ENCODE data around the gene FUT2. TPM values are rescaled to one million over a fixed set of nuclear protein-coding genes. Genes with fewer than 3 reads are reported as not detected.

The FUT2 gene
- total RNA-seq (ENCODE audit: unreplicated experiment): 1.5 TPM
- long read RNA-seq, partial matches to known transcripts: 0 of 2 reads
- long read RNA-seq, other reads (novel, unspliced or antisense): 0 of 2 reads

DNA sequence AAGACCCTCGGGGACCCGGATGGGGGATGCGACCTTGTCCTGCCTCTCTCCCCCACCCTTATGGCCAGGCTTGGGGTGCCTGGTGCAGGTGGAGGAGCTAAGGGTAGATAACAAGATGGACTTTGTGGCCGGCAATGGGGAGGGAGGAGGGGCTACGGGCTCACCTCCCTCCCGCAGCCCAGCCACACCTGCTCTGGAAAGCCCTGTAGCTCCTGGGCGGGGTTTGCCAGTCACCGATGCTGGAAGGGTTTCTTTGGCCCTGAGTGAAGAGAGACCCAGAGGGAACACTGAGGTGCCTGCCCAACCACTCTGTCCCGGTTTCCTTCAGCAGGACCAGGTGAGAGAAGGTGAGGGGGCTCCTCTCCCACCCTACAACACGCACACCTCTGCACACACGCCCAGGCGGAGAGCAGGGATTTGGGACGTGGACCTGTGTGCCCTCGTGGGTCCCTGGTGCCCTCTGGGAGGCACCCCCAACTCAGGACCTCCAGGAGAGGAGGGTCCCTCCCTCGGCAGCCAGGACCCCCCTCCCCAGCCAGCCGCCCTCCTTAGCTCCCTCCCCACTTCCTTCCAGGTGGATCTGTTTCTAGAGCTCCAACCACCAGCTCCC, at the start of gene FUT2:
Gene FUT2, plus strand, starts transcription at position 229 of the 610 bp plus-strand sequence. CDS start 6,986 bp downstream, outside the sequence.
- no peak for DNase-seq (ENCODE audit: low spot score)
- peaks cover 13% of the 10 kb centered on the region for H3K4me1 Mint-ChIP-seq (ENCODE audit: unreplicated experiment)
- peaks cover 8% of the 10 kb centered on the region for H3K27me3 Mint-ChIP-seq (ENCODE audit: unreplicated experiment)
- no peaks in the 10 kb centered on the region for H3K9me3 Mint-ChIP-seq (ENCODE audit: unreplicated experiment)
- H3K4me3 Mint-ChIP-seq (ENCODE audit: unreplicated experiment): peak within 1 kb of the TSS; percentile 89
- H3K36me3 Mint-ChIP-seq (ENCODE audit: low read depth, unreplicated experiment): peaks cover 4% of the 10 kb centered on the region
- peak within 1 kb of the TSS; percentile 77 for H3K27ac Mint-ChIP-seq (ENCODE audit: unreplicated experiment)
- TF ChIP-seq, protein P1, sequence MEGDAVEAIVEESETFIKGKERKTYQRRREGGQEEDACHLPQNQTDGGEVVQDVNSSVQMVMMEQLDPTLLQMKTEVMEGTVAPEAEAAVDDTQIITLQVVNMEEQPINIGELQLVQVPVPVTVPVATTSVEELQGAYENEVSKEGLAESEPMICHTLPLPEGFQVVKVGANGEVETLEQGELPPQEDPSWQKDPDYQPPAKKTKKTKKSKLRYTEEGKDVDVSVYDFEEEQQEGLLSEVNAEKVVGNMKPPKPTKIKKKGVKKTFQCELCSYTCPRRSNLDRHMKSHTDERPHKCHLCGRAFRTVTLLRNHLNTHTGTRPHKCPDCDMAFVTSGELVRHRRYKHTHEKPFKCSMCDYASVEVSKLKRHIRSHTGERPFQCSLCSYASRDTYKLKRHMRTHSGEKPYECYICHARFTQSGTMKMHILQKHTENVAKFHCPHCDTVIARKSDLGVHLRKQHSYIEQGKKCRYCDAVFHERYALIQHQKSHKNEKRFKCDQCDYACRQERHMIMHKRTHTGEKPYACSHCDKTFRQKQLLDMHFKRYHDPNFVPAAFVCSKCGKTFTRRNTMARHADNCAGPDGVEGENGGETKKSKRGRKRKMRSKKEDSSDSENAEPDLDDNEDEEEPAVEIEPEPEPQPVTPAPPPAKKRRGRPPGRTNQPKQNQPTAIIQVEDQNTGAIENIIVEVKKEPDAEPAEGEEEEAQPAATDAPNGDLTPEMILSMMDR (IDR thresholded peaks at IDR 0.05; ENCODE audit: unreplicated experiment): no peak

DNA sequence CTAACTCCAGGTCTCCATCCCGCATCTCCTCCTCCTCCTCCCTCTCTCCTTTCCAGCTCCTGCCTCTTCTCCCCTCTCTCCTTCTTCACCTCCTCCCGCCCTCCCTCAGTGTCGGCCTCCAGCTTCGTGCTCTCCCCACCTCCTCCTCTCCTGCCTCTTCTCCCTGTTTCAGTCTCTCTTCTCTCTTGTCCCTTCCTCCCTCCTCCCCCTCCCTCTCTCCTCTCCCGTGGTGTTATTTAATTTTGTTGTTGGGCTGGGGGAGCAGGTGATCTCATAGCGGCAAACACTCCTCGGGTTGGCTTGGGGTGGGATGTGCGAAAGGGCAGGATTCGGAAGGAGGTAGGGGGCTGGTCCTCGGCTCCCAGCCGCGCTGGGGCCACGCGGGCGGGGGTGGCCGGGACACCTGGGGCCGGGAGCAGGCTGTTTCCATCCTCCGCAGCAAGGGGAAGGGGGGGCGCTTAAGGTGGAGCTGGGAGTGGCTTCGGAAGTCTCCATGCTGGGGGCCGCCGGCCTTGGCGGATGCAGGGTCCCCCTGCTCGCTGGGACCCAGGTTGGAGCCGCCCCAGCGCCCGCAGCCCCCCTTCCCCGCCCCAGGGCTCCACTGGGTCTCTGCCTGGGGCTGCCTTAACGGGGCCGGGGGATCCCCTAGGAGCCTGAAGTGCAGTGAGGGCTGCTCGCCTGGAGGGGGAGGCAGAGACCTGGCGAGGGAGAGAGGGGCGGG, 49.6 kb upstream of the FUT2 start, which contains the start of gene CA11:
Gene CA11, minus strand, starts transcription at position 187 of the 721 bp plus-strand sequence. CDS start 555 bp downstream, outside the sequence.
- Mint-ChIP-seq H3K4me3 (ENCODE audit: unreplicated experiment) (peak within 1 kb of the TSS; percentile 93), H3K36me3 (ENCODE audit: low read depth, unreplicated experiment) (peaks cover 4% of the 10 kb centered on the region), H3K27me3 (ENCODE audit: unreplicated experiment) (peaks cover 10% of the 10 kb centered on the region), H3K27ac (ENCODE audit: unreplicated experiment) (peak within 1 kb of the TSS; percentile 66), H3K9me3 (ENCODE audit: unreplicated experiment) (no peaks in the 10 kb centered on the region), H3K4me1 (ENCODE audit: unreplicated experiment) (peaks cover 15% of the 10 kb centered on the region)
- peak; percentile 97 for DNase-seq (ENCODE audit: low spot score)
- TF ChIP-seq, protein P1 (IDR thresholded peaks at IDR 0.05; ENCODE audit: unreplicated experiment): peak; percentile 69

DNA sequence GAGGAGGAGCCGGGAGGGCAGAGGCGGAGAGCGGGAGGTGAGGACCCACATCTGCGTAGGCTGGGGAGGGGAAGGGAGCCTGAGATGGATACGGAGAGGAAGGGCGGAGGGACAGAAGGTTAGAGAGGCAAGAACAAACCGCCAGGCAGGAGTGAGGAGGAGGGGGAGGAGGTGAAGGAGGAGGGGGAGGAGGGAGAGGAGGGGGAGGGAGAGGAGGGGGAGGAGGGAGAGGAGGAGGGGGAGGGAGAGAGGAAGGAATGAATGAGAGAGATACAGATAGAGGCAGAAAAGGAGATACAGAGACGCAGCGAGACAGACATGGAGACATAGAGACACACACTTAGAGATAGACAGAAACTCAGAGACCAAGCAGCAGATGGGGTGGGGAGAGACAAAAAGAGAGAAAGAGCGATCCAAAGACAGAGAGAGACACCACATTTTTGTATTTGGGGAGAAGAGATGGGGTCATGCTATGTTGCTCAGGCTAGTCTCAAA, 49.0 kb upstream of the FUT2 start:
- Mint-ChIP-seq H3K27ac (ENCODE audit: unreplicated experiment) (no peak overlapping the region), H3K27me3 (ENCODE audit: unreplicated experiment) (peaks cover 10% of the 10 kb centered on the region), H3K9me3 (ENCODE audit: unreplicated experiment) (no peaks in the 10 kb centered on the region), H3K4me3 (ENCODE audit: unreplicated experiment) (peak overlapping the region; percentile 53), H3K4me1 (ENCODE audit: unreplicated experiment) (peaks cover 15% of the 10 kb centered on the region), H3K36me3 (ENCODE audit: low read depth, unreplicated experiment) (peaks cover 4% of the 10 kb centered on the region)
- no peak for DNase-seq (ENCODE audit: low spot score)
- TF ChIP-seq, protein P1 (IDR thresholded peaks at IDR 0.05; ENCODE audit: unreplicated experiment): no peak

DNA sequence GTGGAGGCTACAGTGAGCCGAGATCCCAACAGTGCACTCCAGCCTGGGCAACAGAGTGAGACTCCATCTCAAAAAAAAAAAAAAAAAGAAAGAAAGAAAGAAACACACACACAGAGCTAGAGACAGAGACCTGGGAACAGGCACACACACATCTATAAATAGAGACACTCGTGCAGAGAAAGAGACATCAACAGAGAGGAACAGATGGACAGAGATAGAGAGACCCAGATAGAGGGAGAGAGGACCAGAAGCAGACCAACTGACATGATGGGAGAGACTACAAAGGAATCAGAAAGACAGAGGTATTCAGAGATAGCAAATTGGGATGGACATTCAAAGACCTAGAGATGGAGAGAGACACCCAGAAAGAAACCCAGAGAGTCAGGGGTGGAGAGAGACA, 47.6 kb upstream of the FUT2 start:
- DNase-seq (ENCODE audit: low spot score): no peak
- H3K4me3 Mint-ChIP-seq (ENCODE audit: unreplicated experiment): no peak overlapping the region
- no peaks in the 10 kb centered on the region for H3K9me3 Mint-ChIP-seq (ENCODE audit: unreplicated experiment)
- TF ChIP-seq, protein P1 (IDR thresholded peaks at IDR 0.05; ENCODE audit: unreplicated experiment): no peak
- peaks cover 5% of the 10 kb centered on the region for H3K27me3 Mint-ChIP-seq (ENCODE audit: unreplicated experiment)
- H3K27ac Mint-ChIP-seq (ENCODE audit: unreplicated experiment): no peak overlapping the region
- peaks cover 12% of the 10 kb centered on the region for H3K4me1 Mint-ChIP-seq (ENCODE audit: unreplicated experiment)
- H3K36me3 Mint-ChIP-seq (ENCODE audit: low read depth, unreplicated experiment): no peaks in the 10 kb centered on the region

Measured in endothelial cell (in vitro differentiated cells).